NT2/D1 (cell line): ENCODE measurements around the gene TLK1.

Experiments used
- DNase-seq: peaks from one replicate; pipeline ENCODE4 v3.0.0-alpha.2; 2011; ENCODE audit warnings: low read depth, low spot score
- H3K27me3 ChIP-seq: 2 replicates; pipeline ENCODE4 v1.6.0; 2011; ENCODE audit warnings: mild to moderate bottlenecking; ENCODE audit not compliant: insufficient read length, insufficient read depth
- H3K36me3 ChIP-seq: 2 replicates; pipeline ENCODE4 v1.6.1; 2011; ENCODE audit warnings: mild to moderate bottlenecking, low read length, mixed read lengths; ENCODE audit not compliant: insufficient read depth, insufficient read length
- H3K4me1 ChIP-seq: 2 replicates; pipeline ENCODE4 v1.5.1; 2011; ENCODE audit not compliant: insufficient read depth, insufficient read length
- H3K4me3 ChIP-seq: 2 replicates; pipeline ENCODE4 v1.5.1; 2011; ENCODE audit warnings: low read depth; ENCODE audit not compliant: insufficient read length
- H3K9ac ChIP-seq: 2 replicates; pipeline ENCODE4 v1.6.0; 2011; ENCODE audit warnings: low read depth; ENCODE audit not compliant: insufficient read length
- H3K9me3 ChIP-seq: 2 replicates; pipeline ENCODE4 v1.5.1; 2011; ENCODE audit warnings: mild to moderate bottlenecking, low read length; ENCODE audit not compliant: insufficient read depth
- SUZ12 ChIP-seq: IDR thresholded peaks from 2 replicates; pipeline ENCODE4 v1.6.1; 2011; ENCODE audit not compliant: insufficient read length, insufficient read depth; ENCODE audit errors: extremely low read depth
- YY1 ChIP-seq: IDR thresholded peaks from 2 replicates; pipeline ENCODE4 v1.6.1; 2011; ENCODE audit not compliant: insufficient read length, insufficient read depth
- ZNF274 ChIP-seq: IDR thresholded peaks from 2 replicates; pipeline ENCODE4 v1.6.1; 2011; ENCODE audit warnings: mild to moderate bottlenecking, low read depth, low read length

TLK1 gene

DNA sequence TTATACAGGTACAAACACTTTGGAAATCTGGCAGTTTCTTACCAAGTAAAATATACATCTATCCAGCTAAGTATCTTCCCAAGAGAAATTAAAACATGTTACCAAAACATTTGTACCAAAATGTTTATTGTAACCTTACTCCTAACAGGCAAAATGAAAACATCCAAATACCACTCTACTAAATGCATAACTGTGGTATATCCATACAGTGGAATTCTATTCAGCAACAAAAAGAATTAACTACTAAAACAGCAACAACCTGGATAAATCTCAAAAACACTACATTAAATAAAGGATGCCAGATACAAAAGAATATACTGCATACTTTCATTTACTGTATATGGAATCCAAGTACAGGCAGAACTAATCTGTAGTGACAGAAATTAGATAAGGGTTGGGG is 51.1 kb downstream of the TLK1 start:
- H3K27me3 ChIP-seq = no peaks in the 10 kb centered on the region
- TF ChIP-seq YY1 (no peak), ZNF274 (no peak), SUZ12 (no peak)
- H3K4me1 ChIP-seq = no peaks in the 10 kb centered on the region
- H3K9ac ChIP-seq = no peak overlapping the region
- H3K4me3 ChIP-seq = no peak overlapping the region
- no peaks in the 10 kb centered on the region for H3K9me3 ChIP-seq
- H3K36me3 ChIP-seq = peaks cover 10% of the 10 kb centered on the region
- DNase-seq = no peak

DNA sequence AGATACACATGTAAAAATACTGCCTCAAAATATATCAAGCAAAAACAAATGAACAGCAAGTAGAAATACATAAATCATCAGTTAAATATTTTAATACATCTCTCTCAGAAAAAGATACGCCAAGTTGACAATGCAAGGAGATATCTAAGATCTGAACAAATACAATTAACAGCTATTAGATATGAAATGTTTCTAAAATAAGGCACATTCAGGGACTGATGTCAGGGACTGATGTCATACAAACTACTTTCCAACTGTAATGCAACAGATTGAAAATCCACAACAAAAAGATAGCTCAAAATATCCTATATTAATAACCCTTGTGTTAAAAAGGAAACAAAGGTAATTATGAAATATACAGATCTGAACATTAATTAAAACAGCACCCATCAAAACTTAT is 51.7 kb downstream of the TLK1 start:
- no peaks in the 10 kb centered on the region for H3K4me1 ChIP-seq
- H3K9me3 ChIP-seq = no peaks in the 10 kb centered on the region
- H3K36me3 ChIP-seq = peaks cover 7% of the 10 kb centered on the region
- DNase-seq = no peak
- H3K27me3 ChIP-seq = no peaks in the 10 kb centered on the region
- H3K9ac ChIP-seq = no peak overlapping the region
- TF ChIP-seq ZNF274 (no peak), YY1 (no peak), SUZ12 (no peak)
- H3K4me3 ChIP-seq = no peak overlapping the region

DNA sequence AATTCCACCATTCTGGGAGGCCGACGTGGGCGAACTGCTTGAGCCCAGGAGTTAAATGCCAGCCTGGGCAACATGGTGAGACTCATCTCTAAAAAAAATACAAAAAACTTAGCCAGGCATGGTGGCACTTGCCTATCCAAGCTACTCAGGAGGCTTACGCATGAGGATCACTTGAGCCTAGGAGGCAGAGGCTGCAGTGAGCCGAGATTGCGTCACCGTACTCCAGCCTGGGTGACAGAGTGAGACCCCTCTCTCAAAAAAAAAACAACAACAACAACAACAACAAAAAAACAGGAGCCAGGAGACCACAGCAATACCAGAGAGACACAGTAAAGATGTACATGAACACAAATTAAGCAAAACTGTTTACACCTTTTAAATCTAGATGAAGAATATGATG is 52.9 kb downstream of the TLK1 start:
- TF ChIP-seq ZNF274 (no peak), YY1 (no peak), SUZ12 (no peak)
- Histone ChIP-seq H3K9me3 (no peaks in the 10 kb centered on the region), H3K4me3 (no peak overlapping the region), H3K9ac (no peak overlapping the region), H3K27me3 (no peaks in the 10 kb centered on the region), H3K4me1 (no peaks in the 10 kb centered on the region), H3K36me3 (peaks cover 11% of the 10 kb centered on the region)
- DNase-seq = no peak

DNA sequence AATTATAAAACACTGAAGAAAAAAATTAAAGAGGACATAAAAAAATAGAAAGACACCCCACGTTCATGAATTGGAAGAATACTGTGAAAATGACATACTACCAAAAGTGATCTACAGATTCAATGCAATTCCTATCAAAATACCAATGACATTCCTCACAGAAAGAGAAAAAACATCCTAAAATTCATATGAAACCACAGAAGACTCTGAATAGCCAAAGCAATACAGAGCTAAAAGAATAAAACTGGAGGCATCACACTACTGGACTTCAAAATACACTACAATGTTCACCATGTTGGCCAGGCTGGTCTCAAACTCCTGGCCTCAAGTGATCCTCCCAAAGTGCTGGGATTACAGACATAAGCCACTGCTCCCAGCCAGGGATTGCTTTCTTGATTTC is 56.3 kb downstream of the TLK1 start:
- no peak for DNase-seq
- Histone ChIP-seq H3K9ac (no peak overlapping the region), H3K9me3 (peaks cover 16% of the 10 kb centered on the region), H3K36me3 (peaks cover 18% of the 10 kb centered on the region), H3K27me3 (no peaks in the 10 kb centered on the region), H3K4me1 (no peaks in the 10 kb centered on the region), H3K4me3 (no peak overlapping the region)
- TF ChIP-seq SUZ12 = no peak

DNA sequence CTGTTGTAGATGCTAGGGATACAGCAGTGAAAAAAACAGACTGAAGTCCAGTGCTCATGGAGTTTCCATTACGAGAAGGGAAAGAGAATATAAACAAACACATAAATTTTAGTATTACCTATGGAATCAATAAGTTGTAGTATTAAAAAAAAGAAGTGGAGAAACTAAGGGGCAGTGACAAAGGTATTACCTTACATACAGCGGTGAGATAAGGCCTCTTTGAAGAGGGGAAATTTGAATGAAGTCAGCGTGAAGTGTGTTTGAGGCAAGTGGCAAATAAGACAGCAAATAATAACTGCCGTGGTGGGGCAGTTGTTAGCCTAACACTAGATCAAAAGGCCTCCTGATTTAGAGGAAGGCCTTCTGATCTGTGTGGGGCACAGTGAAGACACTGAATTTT is 57.9 kb downstream of the TLK1 start:
- H3K4me1 ChIP-seq = no peaks in the 10 kb centered on the region
- no peaks in the 10 kb centered on the region for H3K27me3 ChIP-seq
- peaks cover 19% of the 10 kb centered on the region for H3K36me3 ChIP-seq
- H3K9me3 ChIP-seq = peaks cover 28% of the 10 kb centered on the region
- no peak overlapping the region for H3K4me3 ChIP-seq
- TF ChIP-seq YY1 (no peak), ZNF274 (no peak), SUZ12 (no peak)
- DNase-seq = no peak
- no peak overlapping the region for H3K9ac ChIP-seq

DNA sequence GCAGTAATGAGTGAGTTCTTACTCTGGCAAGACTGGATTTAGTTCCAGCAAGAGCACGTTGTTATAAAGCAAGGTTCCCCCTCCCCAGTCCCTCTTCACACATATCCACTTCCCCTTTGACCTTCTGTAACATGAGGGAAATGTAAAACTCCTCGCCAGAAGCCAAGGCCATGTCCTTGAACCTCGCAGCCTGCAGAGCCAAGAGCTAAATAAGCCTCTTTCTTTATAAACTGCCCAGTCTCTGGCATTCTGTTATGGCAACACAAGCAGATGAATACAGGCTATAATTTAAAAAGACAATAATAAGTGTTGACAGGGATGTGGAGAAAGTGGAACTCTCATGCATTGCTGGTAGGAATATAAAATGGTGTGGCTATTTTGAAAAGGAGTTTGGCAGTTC is 60.3 kb downstream of the TLK1 start:
- H3K4me3 ChIP-seq = no peak overlapping the region
- no peak for DNase-seq
- TF ChIP-seq ZNF274 (no peak), YY1 (no peak), SUZ12 (no peak)
- no peak overlapping the region for H3K9ac ChIP-seq
- H3K4me1 ChIP-seq = no peaks in the 10 kb centered on the region
- peaks cover 28% of the 10 kb centered on the region for H3K9me3 ChIP-seq
- peaks cover 13% of the 10 kb centered on the region for H3K36me3 ChIP-seq
- no peaks in the 10 kb centered on the region for H3K27me3 ChIP-seq

DNA sequence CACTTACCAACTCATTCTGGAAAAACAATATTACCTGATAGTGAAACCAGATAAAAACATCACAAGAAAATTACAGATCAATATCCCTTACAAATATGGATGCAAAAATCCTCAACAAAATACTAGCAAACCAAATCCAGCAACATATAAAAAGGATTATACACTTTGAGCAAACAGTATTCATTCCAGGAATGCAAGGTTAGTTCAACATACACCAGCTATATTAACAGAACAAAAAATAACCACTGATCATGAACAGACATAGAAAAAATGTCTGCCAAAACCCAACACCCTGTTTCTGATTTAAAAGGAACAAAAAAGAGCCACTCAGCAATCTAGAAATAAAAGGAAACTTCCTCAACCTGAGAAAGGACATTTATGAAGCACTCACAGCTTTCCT is 62.1 kb downstream of the TLK1 start:
- DNase-seq = no peak
- peaks cover 13% of the 10 kb centered on the region for H3K36me3 ChIP-seq
- H3K4me1 ChIP-seq = no peaks in the 10 kb centered on the region
- H3K4me3 ChIP-seq = no peak overlapping the region
- H3K9ac ChIP-seq = no peak overlapping the region
- TF ChIP-seq YY1 (no peak), SUZ12 (no peak), ZNF274 (no peak)
- H3K27me3 ChIP-seq = no peaks in the 10 kb centered on the region
- peaks cover 28% of the 10 kb centered on the region for H3K9me3 ChIP-seq
